Neural cell (in vitro differentiated cells): ENCODE data around the gene HSD17B4.

ENCODE experiments used
- CTCF ChIP-seq: fragments of 450-650 bp; IDR thresholded peaks from 2 replicates; pipeline ENCODE4 v1.5.1; 2014; ENCODE audit warnings: antibody characterized with exemption, mild to moderate bottlenecking, moderate library complexity; ENCODE audit not compliant: poor library complexity, severe bottlenecking
- EP300 ChIP-seq: fragments of 450-650 bp; conservative IDR thresholded peaks from 2 replicates; pipeline ENCODE4 v1.6.1; 2014; ENCODE audit warnings: antibody characterized with exemption, mild to moderate bottlenecking, moderate library complexity; ENCODE audit not compliant: poor library complexity, severe bottlenecking
- MXI1 ChIP-seq: fragments of 450-650 bp; conservative IDR thresholded peaks from 2 replicates; pipeline ENCODE4 v1.6.1; 2014; ENCODE audit warnings: antibody characterized with exemption, mild to moderate bottlenecking; ENCODE audit not compliant: poor library complexity, severe bottlenecking
- RAD21 ChIP-seq: fragments of 450-650 bp; conservative IDR thresholded peaks from 2 replicates; pipeline ENCODE4 v1.6.1; 2014; ENCODE audit warnings: antibody characterized with exemption, mild to moderate bottlenecking, moderate library complexity
- REST ChIP-seq: IDR thresholded peaks from 2 replicates; pipeline ENCODE4 v1.6.1; 2012; ENCODE audit warnings: borderline replicate concordance

- TF ChIP-seq CTCF (no peak), RAD21 (no peak), EP300 (no peak), REST (no peak), MXI1 (no peak)
These were observed 68.9 kb downstream of the HSD17B4 start for GRCh38 chr5:119521232-119521631.
